Transverse colon (tissue), 4 donors: Measurements from ENCODE around the gene PYCR2. TPM values are rescaled to one million over a fixed set of nuclear protein-coding genes. Genes with fewer than 3 reads are reported as not detected.

Source experiments
- DNase-seq: peaks from one replicate; pipeline ENCODE4 v3.0.0-alpha.2; 2019
- H3K27ac ChIP-seq, 4 donors: fragments of 200-600 bp; sonication (generic); 2 replicates each; pipeline ENCODE4 v1.5.1; 2016 to 2018; ENCODE audit warnings: inconsistent platforms in 4 of 4
- H3K27me3 ChIP-seq: fragments of 200-600 bp; sonication (generic); 2 replicates; pipeline ENCODE4 v1.5.1; 2017; ENCODE audit warnings: inconsistent platforms
- H3K36me3 ChIP-seq, 4 donors: fragments of 200-600 bp; sonication (generic); 2 replicates each; pipeline ENCODE4 v1.5.1; 2017 to 2019; ENCODE audit warnings: inconsistent platforms in 4 of 4
- H3K4me1 ChIP-seq, 4 donors: fragments of 200-600 bp; sonication (generic); 2 replicates each; pipeline ENCODE4 v1.5.1; 2017 to 2020; ENCODE audit warnings: inconsistent platforms in 4 of 4
- H3K4me3 ChIP-seq, 4 donors: fragments of 200-600 bp; sonication (generic); 1 replicate in 1 of 4; 2 replicates in 3 of 4; pipeline versions ENCODE4 v1.5.1 to v1.6.1; 2017 to 2019; ENCODE audit warnings: inconsistent platforms in 4 of 4
- H3K9me3 ChIP-seq, 2 donors: fragments of 200-600 bp; sonication (generic); 2 replicates each; pipeline ENCODE4 v1.5.1; 2017 to 2019; ENCODE audit warnings: inconsistent platforms in 2 of 2
- CTCF ChIP-seq, 5 experiments: fragments of 200-600 bp in 3 of 5; fragments of 450-650 bp in 2 of 5; sonication (generic) in 3 of 5; IDR thresholded peaks; 1 replicate in 2 of 5; 2 replicates in 3 of 5; pipeline ENCODE4 v1.5.1; 2016 to 2017; ENCODE audit warnings: antibody characterized with exemption in 5 of 5, inconsistent platforms in 3 of 5, mild to moderate bottlenecking in 2 of 5, moderate library complexity in 1 of 5
- EP300 ChIP-seq: sonication (generic); formaldehyde crosslinking; IDR thresholded peaks from one replicate; pipeline ENCODE4 v1.6.1; 2017; ENCODE audit warnings: antibody characterized with exemption, low read depth
- POLR2A ChIP-seq: fragments of 450-650 bp; IDR thresholded peaks from one replicate; pipeline ENCODE4 v1.6.1; 2016; ENCODE audit warnings: antibody characterized with exemption, mild to moderate bottlenecking, moderate library complexity
- POLR2AphosphoS5 ChIP-seq, 3 donors: sonication (generic); formaldehyde crosslinking; IDR thresholded peaks; one replicate each; pipeline ENCODE4 v1.6.1; 2016; ENCODE audit warnings: antibody characterized with exemption in 3 of 3
- WGBS, 2 donors: methylation state at CpG; one replicate each; pipeline ENCODE4 v1.1.5; 2018; ENCODE audit warnings: low coverage in 1 of 2; 5-methylcytosine and 5-hydroxymethylcytosine counted together
- in situ Hi-C, 4 donors: fragments of 200-750 bp; cut with MboI; loops; one replicate each; pipeline versions ENCODE4 v1.15.0 to v1.15.1; 2017; ENCODE audit warnings: low sequenced_read_pairs in 3 of 4, low pct_ligation_motif_present in 1 of 4, low pct_unique_long_range_greater_than_20kb in 1 of 4
- intact Hi-C: fragments of 100-400 bp; cut with DNase I; formaldehyde crosslinking; loops from one replicate; pipeline ENCODE4 v1.15.1; 2023; ENCODE audit warnings: low total_unique reads
- total RNA-seq, 4 donors: library from RNA; depleted of rRNA; stranded (reverse); fragments of >200 nt; gene quantifications; one replicate each; pipeline ENCODE4 v1.1.0, GENCODE V29; 2016

Gene PYCR2
- total RNA-seq, 4 donors from 2014 or later, result 26.5 to 40.6 (median 32.2) TPM

GRCh38 chr1:225917536-225917935 lies 6.5 kb downstream of the PYCR2 start:
- TF ChIP-seq CTCF (IDR thresholded peaks at IDR 0.05) (no peak), POLR2A (no peak), EP300 (no peak), POLR2AphosphoS5 (IDR thresholded peaks at IDR 0.05) (no peak)
- Histone ChIP-seq H3K27me3 (no peaks in the 10 kb centered on the region), H3K36me3 (no peaks in the 10 kb centered on the region), H3K4me1 (peaks cover under 1 to 16% (median 10%) of the 10 kb centered on the region in 4 donors), H3K4me3 (no peak overlapping the region), H3K27ac (no peak overlapping the region), H3K9me3 (no peaks in the 10 kb centered on the region)
- intact Hi-C loops, result loop anchor here (10.0 kb wide), 1 partner anchor 143 kb away; the partner anchor contains the start of gene SRP9
- 85 to 92% methylated on average over 4 to 5 of the region's 5 CpGs for WGBS, 2 donors
- in situ Hi-C loops, result loop anchor here in 2 of 4 donors (10.0 to 25.0 kb wide), 3 partner anchors 130 to 430 kb away; partner anchors contain the start of gene SRP9 (in 2 of the 2)
- DNase-seq, result no peak

- no peaks in the 10 kb centered on the region for H3K36me3 ChIP-seq
- H3K9me3 ChIP-seq, result no peaks in the 10 kb centered on the region
- H3K27me3 ChIP-seq, result no peaks in the 10 kb centered on the region
- no peak overlapping the region for H3K27ac ChIP-seq
- DNase-seq, result no peak
- no peak for TF ChIP-seq POLR2A
- TF ChIP-seq CTCF (IDR thresholded peaks at IDR 0.05), result no peak
- no peak for TF ChIP-seq POLR2AphosphoS5 (IDR thresholded peaks at IDR 0.05)
- TF ChIP-seq EP300, result no peak
- 93 to 100% methylated on average over 3 of the region's 3 CpGs for WGBS, 2 donors
- intact Hi-C loops (loop anchor here (10.0 kb wide), 1 partner anchor 142 kb away; the partner anchor contains the start of gene SRP9), in situ Hi-C loops (loop anchor here in 2 of 4 donors (10.0 to 25.0 kb wide), 3 partner anchors 130 to 430 kb away; partner anchors contain the start of gene SRP9 (in 2 of the 2))
- H3K4me1 ChIP-seq, result peaks cover 0 to 13% (median 8%) of the 10 kb centered on the region in 4 donors
- no peak overlapping the region for H3K4me3 ChIP-seq
Observed at GRCh38 chr1:225917101-225917500, 6.9 kb downstream of the PYCR2 start.

- intact Hi-C loops, result loop anchor here (10.0 kb wide), 1 partner anchor 141 kb away; the partner anchor contains the start of gene SRP9
- H3K36me3 ChIP-seq, result no peaks in the 10 kb centered on the region
- in situ Hi-C loops, result loop anchor here in 2 of 4 donors (10.0 to 25.0 kb wide), 3 partner anchors 128 to 428 kb away; partner anchors contain the start of gene SRP9 (in 2 of the 2)
- H3K4me1 ChIP-seq, result peaks cover 0 to 25% (median 17%) of the 10 kb centered on the region in 4 donors
- WGBS, 2 donors, result 85% methylated on average over 7 of the region's 7 CpGs; no CpG with 5 or more reads in 1 of the 2 donors
- no peak for DNase-seq
- no peaks in the 10 kb centered on the region for H3K9me3 ChIP-seq
- no peaks in the 10 kb centered on the region for H3K27me3 ChIP-seq
- no peak overlapping the region for H3K27ac ChIP-seq
- TF ChIP-seq POLR2AphosphoS5 (IDR thresholded peaks at IDR 0.05) (no peak), POLR2A (no peak), CTCF (IDR thresholded peaks at IDR 0.05) (no peak), EP300 (no peak)
- H3K4me3 ChIP-seq, result no peak overlapping the region
Observed at GRCh38 chr1:225915538-225915991, 8.5 kb downstream of the PYCR2 start.

GRCh38 chr1:225914947-225915346 lies 9.1 kb downstream of the PYCR2 start:
- H3K4me3 ChIP-seq, result no peak overlapping the region
- no peaks in the 10 kb centered on the region for H3K36me3 ChIP-seq
- peaks cover 0 to 24% (median 15%) of the 10 kb centered on the region in 4 donors for H3K4me1 ChIP-seq
- no peak overlapping the region for H3K27ac ChIP-seq
- TF ChIP-seq POLR2A, result no peak
- TF ChIP-seq EP300, result no peak
- no peak for TF ChIP-seq CTCF (IDR thresholded peaks at IDR 0.05)
- TF ChIP-seq POLR2AphosphoS5 (IDR thresholded peaks at IDR 0.05), result no peak
- no peaks in the 10 kb centered on the region for H3K9me3 ChIP-seq
- no peak for DNase-seq
- no peaks in the 10 kb centered on the region for H3K27me3 ChIP-seq
- in situ Hi-C loops (loop anchor here in 2 of 4 donors (10.0 to 25.0 kb wide), 3 partner anchors 128 to 428 kb away; partner anchors contain the start of gene SRP9 (in 2 of the 2)), intact Hi-C loops (loop anchor here (10.0 kb wide), 1 partner anchor 140 kb away; the partner anchor contains the start of gene SRP9)
- 88% methylated on average over 5 to 6 of the region's 6 CpGs for WGBS, 2 donors
